Activated CD4-positive, alpha-beta memory T cell treated with anti-CD3 and anti-CD28 coated beads, Interleukin-2, amount 10 ng/mL, durations not matched to agents 7 days and 5 days (primary cell): ENCODE results near the gene MT1X. TPM values are rescaled to one million over a fixed set of nuclear protein-coding genes. Genes with fewer than 3 reads are reported as not detected.

Experiments used
- CTCF ChIA-PET: fragments of 350-600 bp; sonication (Branson Sonifier 250); formaldehyde crosslinking; loops from one replicate; lab custom pipeline; 2021; ENCODE audit warnings: antibody characterized with exemption, inconsistent platforms; lab: Charles Lee
- POLR2A ChIA-PET: fragments of 350-600 bp; sonication (Branson Sonifier 250); formaldehyde crosslinking; loops from one replicate; lab custom pipeline; 2021; ENCODE audit warnings: antibody characterized with exemption; lab: Charles Lee
- DNase-seq: peaks from one replicate; pipeline ENCODE4 v3.0.0-alpha.2; 2020
- H3K27ac Mint-ChIP-seq: one replicate; pipeline ENCODE4 v1.8.0; 2021; ENCODE audit warnings: mild to moderate bottlenecking, mixed read lengths
- H3K27me3 Mint-ChIP-seq: one replicate; pipeline ENCODE4 v1.8.0; 2021; ENCODE audit warnings: mixed read lengths
- H3K36me3 Mint-ChIP-seq: one replicate; pipeline ENCODE4 v1.8.0; 2021; ENCODE audit warnings: low read depth, mixed read lengths
- H3K4me1 Mint-ChIP-seq: one replicate; pipeline ENCODE4 v1.8.0; 2021; ENCODE audit warnings: mixed read lengths
- H3K4me3 Mint-ChIP-seq: one replicate; pipeline ENCODE4 v1.8.0; 2021; ENCODE audit warnings: mild to moderate bottlenecking, mixed read lengths
- H3K9me3 Mint-ChIP-seq: one replicate; pipeline ENCODE4 v1.8.0; 2021; ENCODE audit warnings: mixed read lengths
- total RNA-seq, 2 experiments: library from RNA; stranded (reverse); gene quantifications; one replicate each; pipeline ENCODE4 v1.2.3, GENCODE V29; 2021

The MT1X gene
- total RNA-seq, 2 experiments from 2014 or later = 28.4 to 33.1 TPM

- Mint-ChIP-seq H3K27ac (no peak overlapping the region), H3K27me3 (peaks cover 68% of the 10 kb centered on the region), H3K4me3 (peak overlapping the region; percentile 58), H3K9me3 (no peaks in the 10 kb centered on the region), H3K4me1 (peaks cover 24% of the 10 kb centered on the region), H3K36me3 (no peaks in the 10 kb centered on the region)
- peak; percentile 85 for DNase-seq
- ChIA-PET POLR2A (interaction anchor here (0.7 to 1.9 kb wide), 8 partner anchors 9 to 40 kb away, joined by 3 to 12 read pairs (median 4); partner anchors contain the start of genes MT1E, MT1F, MT1X and MT2A), CTCF (interaction anchor here (0.5 to 4.0 kb wide), 25 partner anchors 10 to 172 kb away, joined by 3 to 32 read pairs (median 4); partner anchors contain the start of genes MT1E, MT1F, MT1X and MT2A)
These were observed 39.0 kb upstream of the MT1X start for GRCh38 chr16:56643080-56643778.

- POLR2A ChIA-PET = interaction anchor here (0.7 to 1.9 kb wide), 7 partner anchors 9 to 39 kb away, joined by 3 to 12 read pairs (median 4); partner anchors contain the start of genes MT1E, MT1F, MT1X and MT2A
These were observed 38.4 kb upstream of the MT1X start for GRCh38 chr16:56643833-56644232.

DNA sequence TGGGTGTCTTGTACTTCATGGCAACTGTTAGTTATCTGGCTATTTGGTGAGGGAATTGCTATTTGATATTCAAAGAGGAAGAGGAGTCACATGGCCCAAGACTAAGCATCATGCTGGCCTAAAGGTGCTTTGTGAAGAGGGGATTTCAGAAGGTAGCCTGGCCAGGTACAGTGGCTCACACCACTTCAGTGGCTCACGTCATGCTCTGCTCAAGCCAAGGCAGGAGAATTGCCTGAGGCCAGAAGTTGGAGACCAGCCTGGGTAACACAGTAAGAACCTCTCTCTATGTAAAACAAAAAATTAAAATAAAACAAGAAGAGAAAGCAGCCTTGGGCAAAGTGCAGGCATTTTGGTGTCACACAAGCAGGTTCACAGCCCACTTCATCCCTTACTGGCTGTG, 37.0 kb upstream of the MT1X start:
- no peaks in the 10 kb centered on the region for H3K9me3 Mint-ChIP-seq
- H3K36me3 Mint-ChIP-seq = no peaks in the 10 kb centered on the region
- H3K4me3 Mint-ChIP-seq = no peak overlapping the region
- H3K4me1 Mint-ChIP-seq = peaks cover 22% of the 10 kb centered on the region
- ChIA-PET CTCF (no interaction called here), POLR2A (no interaction called here)
- DNase-seq = no peak
- no peak overlapping the region for H3K27ac Mint-ChIP-seq
- H3K27me3 Mint-ChIP-seq = peaks cover 68% of the 10 kb centered on the region

More at GRCh38 chr16:56643833-56644232, 38.4 kb upstream of the MT1X start:
- CTCF ChIA-PET = interaction anchor here (0.5 to 4.0 kb wide), 24 partner anchors 10 to 171 kb away, joined by 3 to 32 read pairs (median 4); partner anchors contain the start of genes MT1E, MT1F, MT1X and MT2A
- H3K27ac Mint-ChIP-seq = no peak overlapping the region
- peaks cover 22% of the 10 kb centered on the region for H3K4me1 Mint-ChIP-seq
- H3K4me3 Mint-ChIP-seq = peak overlapping the region; percentile 58
- no peaks in the 10 kb centered on the region for H3K36me3 Mint-ChIP-seq
- H3K27me3 Mint-ChIP-seq = peaks cover 70% of the 10 kb centered on the region
- no peaks in the 10 kb centered on the region for H3K9me3 Mint-ChIP-seq
- DNase-seq = no peak

GRCh38 chr16:56645838-56646237, 36.4 kb upstream of the MT1X start:
- POLR2A ChIA-PET = no interaction called here
- H3K36me3 Mint-ChIP-seq = no peaks in the 10 kb centered on the region
- no peaks in the 10 kb centered on the region for H3K9me3 Mint-ChIP-seq
- H3K27me3 Mint-ChIP-seq = peaks cover 65% of the 10 kb centered on the region
- H3K4me3 Mint-ChIP-seq = no peak overlapping the region
- H3K27ac Mint-ChIP-seq = no peak overlapping the region
- CTCF ChIA-PET = no interaction called here
- no peak for DNase-seq
- H3K4me1 Mint-ChIP-seq = peaks cover 22% of the 10 kb centered on the region

GRCh38 chr16:56647641-56648431, 34.4 kb upstream of the MT1X start:
- no peak for DNase-seq
- CTCF ChIA-PET = interaction anchor here (0.6 kb wide), 1 partner anchor 1691 kb away, joined by 3 read pairs; no protein-coding TSS in a partner anchor
- Mint-ChIP-seq H3K4me1 (peaks cover 15% of the 10 kb centered on the region), H3K36me3 (no peaks in the 10 kb centered on the region), H3K27me3 (peaks cover 67% of the 10 kb centered on the region), H3K4me3 (no peak overlapping the region), H3K9me3 (no peaks in the 10 kb centered on the region), H3K27ac (no peak overlapping the region)
- POLR2A ChIA-PET = interaction anchor here (1.6 kb wide), 1 partner anchor 22 kb away, joined by 4 read pairs; the partner anchor contains the start of gene MT1E

DNA sequence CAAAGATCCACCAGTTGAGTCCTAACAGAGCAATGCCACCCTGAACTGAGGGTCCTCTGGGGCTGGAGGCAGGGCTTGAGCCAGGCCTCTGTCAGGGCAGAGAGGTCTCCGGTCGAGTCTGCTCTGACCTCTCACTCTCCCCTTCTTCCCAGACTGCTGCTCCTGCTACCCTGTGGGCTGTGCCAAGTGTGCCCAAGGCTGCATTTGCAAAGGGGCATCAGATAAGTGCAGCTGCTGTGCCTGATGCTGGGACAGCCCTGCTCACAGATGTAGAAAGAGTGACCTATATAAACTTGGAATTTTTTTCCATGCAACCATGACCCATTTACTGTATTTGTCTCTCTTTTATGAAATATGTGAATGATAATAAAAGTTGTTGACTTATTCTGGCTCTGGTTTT, 33.0 kb upstream of the MT1X start:
- Mint-ChIP-seq H3K4me3 (no peak overlapping the region), H3K27me3 (peaks cover 65% of the 10 kb centered on the region), H3K27ac (no peak overlapping the region), H3K36me3 (no peaks in the 10 kb centered on the region), H3K4me1 (peaks cover under 1% of the 10 kb centered on the region), H3K9me3 (no peaks in the 10 kb centered on the region)
- ChIA-PET CTCF (no interaction called here), POLR2A (interaction anchor here (0.6 to 1.6 kb wide), 3 partner anchors 8 to 24 kb away, joined by 3 to 4 read pairs (median 3); partner anchors contain the start of genes MT1E and MT1F)
- no peak for DNase-seq

- CTCF ChIA-PET = no interaction called here
- POLR2A ChIA-PET = no interaction called here
- H3K4me1 Mint-ChIP-seq = no peaks in the 10 kb centered on the region
These were observed 32.5 kb upstream of the MT1X start for GRCh38 chr16:56649820-56650219.

DNA sequence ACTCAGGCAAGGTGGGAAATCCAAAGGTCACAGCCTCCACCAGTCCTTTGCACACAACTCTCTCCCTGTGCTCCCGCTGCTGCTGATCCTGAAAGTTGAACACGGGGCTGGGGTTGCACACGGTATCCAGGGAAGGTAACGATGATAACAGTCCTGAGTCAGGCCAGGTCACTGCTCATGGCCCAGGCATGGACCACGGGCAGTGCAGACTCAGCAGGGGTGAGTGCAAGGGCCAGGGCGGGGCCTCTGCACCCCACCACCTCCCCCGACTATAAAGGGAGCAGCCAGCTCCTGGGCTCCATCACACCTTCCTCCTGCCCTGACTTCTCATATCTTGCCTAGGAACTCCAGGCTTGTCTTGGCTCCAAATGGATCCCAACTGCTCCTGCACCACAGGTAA, 30.7 kb upstream of the MT1X start, which contains the start of gene MT1B:
Gene MT1B, plus strand, starts transcription at position 301 of the 400 bp plus-strand sequence. Its CDS starts 68 bp downstream, at position 369.
- H3K4me1 Mint-ChIP-seq = no peaks in the 10 kb centered on the region
- ChIA-PET POLR2A (no interaction called here), CTCF (no interaction called here)
- no peak within 1 kb of the TSS for H3K4me3 Mint-ChIP-seq
- no peaks in the 10 kb centered on the region for H3K36me3 Mint-ChIP-seq
- peaks cover 57% of the 10 kb centered on the region for H3K27me3 Mint-ChIP-seq
- DNase-seq = no peak
- H3K27ac Mint-ChIP-seq = no peak within 1 kb of the TSS
- H3K9me3 Mint-ChIP-seq = no peaks in the 10 kb centered on the region

More at GRCh38 chr16:56649820-56650219, 32.5 kb upstream of the MT1X start:
- Mint-ChIP-seq H3K27ac (no peak overlapping the region), H3K4me3 (no peak overlapping the region), H3K36me3 (no peaks in the 10 kb centered on the region), H3K9me3 (no peaks in the 10 kb centered on the region), H3K27me3 (peaks cover 64% of the 10 kb centered on the region)
- DNase-seq = no peak

DNA sequence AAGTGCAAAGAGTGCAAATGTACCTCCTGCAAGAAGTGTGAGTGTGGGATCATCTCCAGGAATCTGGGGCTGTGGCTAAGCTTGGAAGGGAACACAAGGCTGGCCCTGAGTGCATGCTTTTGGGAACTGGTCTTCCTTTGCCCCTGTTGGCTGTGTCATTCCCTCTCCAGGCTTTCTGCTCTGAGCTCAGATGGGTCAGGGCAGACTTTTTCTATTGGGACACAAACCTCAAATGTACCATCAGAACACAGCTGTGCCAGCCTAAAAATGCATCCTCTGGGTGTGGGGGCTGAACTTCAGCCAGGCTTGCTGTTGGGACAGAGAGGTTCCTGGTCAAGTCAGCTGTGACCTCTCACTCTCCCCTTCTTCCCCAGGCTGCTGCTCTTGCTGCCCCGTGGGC, 29.7 kb upstream of the MT1X start:
- Mint-ChIP-seq H3K36me3 (no peaks in the 10 kb centered on the region), H3K4me1 (peaks cover 4% of the 10 kb centered on the region), H3K27ac (no peak overlapping the region), H3K27me3 (peaks cover 49% of the 10 kb centered on the region), H3K4me3 (no peak overlapping the region), H3K9me3 (no peaks in the 10 kb centered on the region)
- DNase-seq = no peak
- POLR2A ChIA-PET = interaction anchor here (1.0 to 1.1 kb wide), 2 partner anchors 9 to 30 kb away, joined by 3 read pairs; partner anchors contain the start of gene MT1X
- CTCF ChIA-PET = interaction anchor here (0.6 to 2.0 kb wide), 3 partner anchors 9 to 48 kb away, joined by 3 to 7 read pairs (median 4); no protein-coding TSS in a partner anchor

DNA sequence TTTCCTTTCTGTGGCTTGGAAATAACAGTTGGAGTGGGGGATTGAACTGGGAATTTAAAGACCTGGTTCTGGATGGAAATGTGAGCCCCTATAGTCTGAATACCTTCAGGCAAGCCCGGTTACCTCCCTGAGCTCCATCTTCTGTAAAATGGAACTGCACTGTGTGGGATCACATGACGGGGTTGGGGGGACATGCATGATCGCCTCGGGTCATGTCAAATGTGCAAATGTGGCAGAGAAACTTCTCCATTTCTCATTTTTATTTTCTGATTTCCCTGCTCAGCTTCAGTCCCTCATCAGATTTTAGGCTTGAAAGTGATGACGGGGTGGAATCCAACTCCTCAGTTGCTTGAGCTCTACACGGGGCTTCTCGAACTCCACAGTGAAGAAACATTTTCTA, 29.1 kb upstream of the MT1X start:
- DNase-seq = no peak
- POLR2A ChIA-PET = interaction anchor here (1.1 kb wide), 1 partner anchor 10 kb away, joined by 3 read pairs; no protein-coding TSS in a partner anchor
- H3K27me3 Mint-ChIP-seq = peaks cover 49% of the 10 kb centered on the region
- no peaks in the 10 kb centered on the region for H3K36me3 Mint-ChIP-seq
- peaks cover 8% of the 10 kb centered on the region for H3K4me1 Mint-ChIP-seq
- H3K27ac Mint-ChIP-seq = no peak overlapping the region
- CTCF ChIA-PET = interaction anchor here (0.6 to 2.0 kb wide), 3 partner anchors 9 to 47 kb away, joined by 3 to 7 read pairs (median 4); no protein-coding TSS in a partner anchor
- H3K9me3 Mint-ChIP-seq = no peaks in the 10 kb centered on the region
- H3K4me3 Mint-ChIP-seq = no peak overlapping the region

DNA sequence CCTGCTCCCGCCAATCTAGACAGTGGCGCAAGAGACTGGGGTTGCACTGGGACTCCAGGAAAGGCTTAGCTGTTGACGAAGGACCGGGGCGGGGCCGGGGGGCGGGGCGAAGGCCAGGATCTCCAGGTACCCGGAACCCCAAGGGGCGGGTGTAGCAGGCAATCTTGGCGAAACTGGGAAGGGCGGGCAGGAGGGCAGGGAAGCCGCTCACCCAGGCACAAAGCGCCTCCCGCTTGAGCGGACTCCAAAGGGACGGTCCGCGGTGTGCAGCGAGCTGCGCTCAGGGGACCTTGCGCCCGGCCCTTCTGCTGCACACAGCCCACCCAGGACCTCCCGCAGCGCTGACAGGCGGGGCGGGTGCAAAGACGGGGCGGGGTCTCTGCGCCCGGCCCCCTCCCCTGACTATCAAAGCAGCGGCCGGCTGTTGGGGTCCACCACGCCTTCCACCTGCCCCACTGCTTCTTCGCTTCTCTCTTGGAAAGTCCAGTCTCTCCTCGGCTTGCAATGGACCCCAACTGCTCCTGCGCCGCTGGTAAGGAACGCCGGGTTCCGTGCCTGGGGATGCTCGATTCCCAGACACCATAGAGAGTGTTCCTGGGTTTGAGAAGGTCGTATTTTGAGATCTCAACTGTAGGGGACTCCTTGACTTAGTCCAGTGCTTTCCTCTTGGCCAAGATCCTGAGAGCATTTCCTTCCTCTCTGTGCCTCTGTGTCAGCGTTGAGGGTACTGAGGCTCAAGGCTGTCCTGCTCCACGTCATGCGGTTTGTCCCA, 24.5 kb upstream of the MT1X start, which contains the start of gene MT1F:
Gene MT1F, plus strand, starts transcription at position 405 of the 772 bp plus-strand sequence. Its CDS starts 100 bp downstream, at position 505.
- ChIA-PET CTCF (interaction anchor here (0.8 to 1.0 kb wide), 2 partner anchors 14 to 44 kb away, joined by 3 read pairs; no protein-coding TSS in a partner anchor), POLR2A (interaction anchor here (1.2 to 1.5 kb wide), 3 partner anchors 9 to 21 kb away, joined by 3 to 8 read pairs (median 4); no protein-coding TSS in a partner anchor)
- Mint-ChIP-seq H3K27ac (peak within 1 kb of the TSS; percentile 59), H3K9me3 (no peaks in the 10 kb centered on the region), H3K4me3 (peak within 1 kb of the TSS; percentile 95), H3K4me1 (peaks cover 20% of the 10 kb centered on the region), H3K27me3 (peaks cover 16% of the 10 kb centered on the region), H3K36me3 (no peaks in the 10 kb centered on the region)
- DNase-seq = peak; percentile 79
